Transverse colon (tissue), 4 donors: Measurements from ENCODE around the gene KCNQ2. TPM values are rescaled to one million over a fixed set of nuclear protein-coding genes. Genes with fewer than 3 reads are reported as not detected.

Experiments used
- DNase-seq: peaks from one replicate; pipeline ENCODE4 v3.0.0-alpha.2; 2019
- H3K27ac ChIP-seq, 4 donors: fragments of 200-600 bp; sonication (generic); 2 replicates each; pipeline ENCODE4 v1.5.1; 2016 to 2018; ENCODE audit warnings: inconsistent platforms in 4 of 4
- H3K27me3 ChIP-seq: fragments of 200-600 bp; sonication (generic); 2 replicates; pipeline ENCODE4 v1.5.1; 2017; ENCODE audit warnings: inconsistent platforms
- H3K36me3 ChIP-seq, 4 donors: fragments of 200-600 bp; sonication (generic); 2 replicates each; pipeline ENCODE4 v1.5.1; 2017 to 2019; ENCODE audit warnings: inconsistent platforms in 4 of 4
- H3K4me1 ChIP-seq, 4 donors: fragments of 200-600 bp; sonication (generic); 2 replicates each; pipeline ENCODE4 v1.5.1; 2017 to 2020; ENCODE audit warnings: inconsistent platforms in 4 of 4
- H3K4me3 ChIP-seq, 4 donors: fragments of 200-600 bp; sonication (generic); 1 replicate in 1 of 4; 2 replicates in 3 of 4; pipeline versions ENCODE4 v1.5.1 to v1.6.1; 2017 to 2019; ENCODE audit warnings: inconsistent platforms in 4 of 4
- H3K9me3 ChIP-seq, 2 donors: fragments of 200-600 bp; sonication (generic); 2 replicates each; pipeline ENCODE4 v1.5.1; 2017 to 2019; ENCODE audit warnings: inconsistent platforms in 2 of 2
- CTCF ChIP-seq, 5 experiments: fragments of 200-600 bp in 3 of 5; fragments of 450-650 bp in 2 of 5; sonication (generic) in 3 of 5; IDR thresholded peaks; 1 replicate in 2 of 5; 2 replicates in 3 of 5; pipeline ENCODE4 v1.5.1; 2016 to 2017; ENCODE audit warnings: antibody characterized with exemption in 5 of 5, inconsistent platforms in 3 of 5, mild to moderate bottlenecking in 2 of 5, moderate library complexity in 1 of 5
- EP300 ChIP-seq: sonication (generic); formaldehyde crosslinking; IDR thresholded peaks from one replicate; pipeline ENCODE4 v1.6.1; 2017; ENCODE audit warnings: antibody characterized with exemption, low read depth
- POLR2A ChIP-seq: fragments of 450-650 bp; IDR thresholded peaks from one replicate; pipeline ENCODE4 v1.6.1; 2016; ENCODE audit warnings: antibody characterized with exemption, mild to moderate bottlenecking, moderate library complexity
- POLR2AphosphoS5 ChIP-seq, 3 donors: sonication (generic); formaldehyde crosslinking; IDR thresholded peaks; one replicate each; pipeline ENCODE4 v1.6.1; 2016; ENCODE audit warnings: antibody characterized with exemption in 3 of 3
- WGBS, 2 donors: methylation state at CpG; one replicate each; pipeline ENCODE4 v1.1.5; 2018; ENCODE audit warnings: low coverage in 1 of 2; 5-methylcytosine and 5-hydroxymethylcytosine counted together
- in situ Hi-C, 4 donors: fragments of 200-750 bp; cut with MboI; loops; one replicate each; pipeline versions ENCODE4 v1.15.0 to v1.15.1; 2017; ENCODE audit warnings: low sequenced_read_pairs in 3 of 4, low pct_ligation_motif_present in 1 of 4, low pct_unique_long_range_greater_than_20kb in 1 of 4
- intact Hi-C: fragments of 100-400 bp; cut with DNase I; formaldehyde crosslinking; loops from one replicate; pipeline ENCODE4 v1.15.1; 2023; ENCODE audit warnings: low total_unique reads
- total RNA-seq, 4 donors: library from RNA; depleted of rRNA; stranded (reverse); fragments of >200 nt; gene quantifications; one replicate each; pipeline ENCODE4 v1.1.0, GENCODE V29; 2016

The KCNQ2 gene
- total RNA-seq, 4 donors from 2014 or later, result 0.32 to 0.41 (median 0.37) TPM; not detected in 1

- H3K9me3 ChIP-seq, result no peaks in the 10 kb centered on the region
- H3K27ac ChIP-seq, result no peak overlapping the region
- peaks cover 7% of the 10 kb centered on the region for H3K27me3 ChIP-seq
- H3K4me1 ChIP-seq, result no peaks in the 10 kb centered on the region
- 84% methylated on average over 18 of the region's 21 CpGs; no CpG with 5 or more reads in 1 of the 2 donors for WGBS, 2 donors
- H3K4me3 ChIP-seq, result no peak overlapping the region
- TF ChIP-seq POLR2A (no peak), POLR2AphosphoS5 (IDR thresholded peaks at IDR 0.05) (no peak), EP300 (no peak), CTCF (IDR thresholded peaks at IDR 0.05) (no peak)
- DNase-seq, result no peak
- intact Hi-C loops (no loop called here), in situ Hi-C loops (no loop called here)
- H3K36me3 ChIP-seq, result no peaks in the 10 kb centered on the region
These were observed 63.2 kb downstream of the KCNQ2 start for GRCh38 chr20:63409066-63409833.

GRCh38 chr20:63408684-63409046 lies 63.8 kb downstream of the KCNQ2 start:
- in situ Hi-C loops (no loop called here), intact Hi-C loops (no loop called here)
- H3K9me3 ChIP-seq, result no peaks in the 10 kb centered on the region
- H3K4me1 ChIP-seq, result no peaks in the 10 kb centered on the region
- no peak for DNase-seq
- peaks cover 7% of the 10 kb centered on the region for H3K27me3 ChIP-seq
- H3K27ac ChIP-seq, result no peak overlapping the region
- H3K4me3 ChIP-seq, result no peak overlapping the region
- TF ChIP-seq CTCF (IDR thresholded peaks at IDR 0.05), result no peak
- no peaks in the 10 kb centered on the region for H3K36me3 ChIP-seq
- WGBS, 2 donors, result 80 to 88% methylated on average over 1 to 21 of the region's 21 CpGs

GRCh38 chr20:63407928-63408683 lies 64.3 kb downstream of the KCNQ2 start:
- H3K27me3 ChIP-seq, result peaks cover 7% of the 10 kb centered on the region
- in situ Hi-C loops, result no loop called here
- DNase-seq, result no peak
- no peak overlapping the region for H3K27ac ChIP-seq
- WGBS, 2 donors, result 86% methylated on average over 25 of the region's 27 CpGs; no CpG with 5 or more reads in 1 of the 2 donors
- H3K4me3 ChIP-seq, result no peak overlapping the region
- no peaks in the 10 kb centered on the region for H3K4me1 ChIP-seq
- no peaks in the 10 kb centered on the region for H3K36me3 ChIP-seq
- H3K9me3 ChIP-seq, result no peaks in the 10 kb centered on the region
- TF ChIP-seq POLR2AphosphoS5 (IDR thresholded peaks at IDR 0.05) (no peak), EP300 (no peak), CTCF (IDR thresholded peaks at IDR 0.05) (no peak), POLR2A (no peak)
- intact Hi-C loops, result no loop called here

GRCh38 chr20:63406617-63407245 lies 65.7 kb downstream of the KCNQ2 start:
- in situ Hi-C loops (no loop called here), intact Hi-C loops (no loop called here)
- no peak for DNase-seq
- Histone ChIP-seq H3K4me3 (no peak overlapping the region), H3K27ac (no peak overlapping the region), H3K36me3 (no peaks in the 10 kb centered on the region), H3K27me3 (peaks cover 7% of the 10 kb centered on the region), H3K4me1 (no peaks in the 10 kb centered on the region), H3K9me3 (no peaks in the 10 kb centered on the region)
- 91% methylated on average over 50 of the region's 60 CpGs; no CpG with 5 or more reads in 1 of the 2 donors for WGBS, 2 donors
- no peak for TF ChIP-seq POLR2AphosphoS5 (IDR thresholded peaks at IDR 0.05)
- no peak for TF ChIP-seq POLR2A
- no peak for TF ChIP-seq CTCF (IDR thresholded peaks at IDR 0.05)
- TF ChIP-seq EP300, result no peak
